ENCODE data around the gene APELA.
"Not testable (repeated sequence)": the region's sequence is repeated elsewhere in the genome, so short reads cannot be mapped to it uniquely, and the experiment has no call there.

APELA gene

GRCh38 chr4:164924670-164925238 is 47.8 kb downstream of the APELA start:
- no peak for DNase-seq (ENCODE audit: low read depth in 3 of 3)

DNA sequence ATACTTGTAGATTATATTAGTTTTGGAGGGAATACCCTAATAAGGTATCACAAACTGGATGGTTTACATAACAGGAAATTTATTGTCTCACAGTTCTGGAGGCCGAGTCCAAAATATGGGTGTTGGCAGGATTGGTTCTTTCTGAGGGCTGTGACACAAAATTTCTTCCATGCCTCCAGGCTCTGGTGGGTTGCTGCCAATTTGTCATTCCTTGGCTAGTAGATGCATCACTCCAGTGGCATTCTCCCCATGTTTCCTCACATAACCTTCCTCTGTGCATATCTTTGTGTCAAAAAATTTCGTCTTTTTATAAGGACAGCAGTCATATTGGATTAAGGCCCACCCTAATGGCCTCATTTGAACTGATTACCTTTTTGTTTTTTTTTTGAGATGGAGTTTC is 49.3 kb downstream of the APELA start:
- no peak for DNase-seq (ENCODE audit: low read depth in 3 of 3)

GRCh38 chr4:164927101-164927500 is 50.1 kb downstream of the APELA start:
- not testable (repeated sequence) for DNase-seq (ENCODE audit: low read depth in 3 of 3)

DNA sequence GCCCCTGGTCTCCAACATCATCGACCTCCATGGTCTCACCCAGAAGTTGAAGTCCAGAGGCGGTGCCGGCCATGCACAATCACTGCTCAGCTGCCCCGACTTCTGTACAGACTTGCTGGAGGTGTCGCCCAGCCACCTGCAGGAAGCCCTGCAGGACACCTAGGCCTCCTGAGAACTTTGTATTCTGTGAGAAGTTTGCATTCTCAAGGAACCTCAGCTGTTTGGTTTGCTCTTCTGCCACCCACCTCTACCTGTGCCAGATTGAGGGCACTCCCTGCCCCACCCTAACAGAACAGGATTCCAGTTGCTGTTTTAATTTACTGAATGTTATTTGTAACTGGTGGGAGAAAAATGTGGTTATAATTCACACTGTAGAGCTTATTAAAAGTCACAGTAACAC is 53.7 kb downstream of the APELA start:
- DNase-seq (ENCODE audit: low read depth in 3 of 3): no peak

DNA sequence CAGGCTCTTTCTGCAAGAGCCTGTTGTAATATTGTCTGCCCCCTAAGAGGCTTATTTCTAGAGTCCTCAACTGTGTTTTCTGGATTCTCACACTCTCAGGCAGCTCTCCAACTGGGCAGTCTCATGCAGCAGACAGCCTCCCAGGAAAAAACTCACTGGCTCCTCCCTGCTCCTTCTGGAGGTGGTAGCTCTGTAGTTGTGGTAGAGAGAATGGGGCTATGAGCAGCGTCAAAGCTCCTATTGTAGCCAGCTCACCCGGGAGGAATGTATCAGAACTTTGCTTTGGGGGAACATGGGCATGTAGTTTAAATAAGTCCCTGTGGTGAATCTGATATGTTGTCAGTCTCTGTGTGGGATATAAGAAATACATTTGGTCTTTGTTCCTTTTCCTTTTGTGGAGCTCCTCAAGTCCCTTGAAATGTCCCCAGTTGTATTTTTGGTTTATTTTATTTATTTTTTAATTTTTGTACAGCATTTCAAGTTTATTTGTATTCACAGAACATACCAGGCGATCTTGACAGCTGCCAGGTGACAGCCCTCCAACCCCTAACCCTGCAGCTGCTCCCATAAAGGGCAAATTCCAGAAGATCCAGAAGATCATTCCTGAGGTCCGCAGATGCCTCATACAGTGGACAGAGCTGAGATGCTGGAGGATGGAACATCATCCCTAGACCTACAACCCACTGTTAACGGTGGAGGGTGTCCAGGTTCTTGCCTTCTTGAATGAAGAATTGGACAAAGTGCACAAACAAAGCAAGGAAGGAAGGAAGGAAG is 54.8 kb downstream of the APELA start:
- no peak for DNase-seq (ENCODE audit: low read depth in 3 of 3)

GRCh38 chr4:164933244-164933643 is 56.3 kb downstream of the APELA start:
- DNase-seq (ENCODE audit: low read depth in 3 of 3): no peak

- no peak for DNase-seq (ENCODE audit: low read depth in 3 of 3)
Measured at GRCh38 chr4:164935363-164935762, 58.4 kb downstream of the APELA start.

GRCh38 chr4:164935865-164936606 is 59.1 kb downstream of the APELA start:
- DNase-seq (ENCODE audit: low read depth in 3 of 3): not testable (repeated sequence)

- DNase-seq (ENCODE audit: low read depth in 3 of 3): no peak
Measured at GRCh38 chr4:164937576-164938270, 60.7 kb downstream of the APELA start.

DNA sequence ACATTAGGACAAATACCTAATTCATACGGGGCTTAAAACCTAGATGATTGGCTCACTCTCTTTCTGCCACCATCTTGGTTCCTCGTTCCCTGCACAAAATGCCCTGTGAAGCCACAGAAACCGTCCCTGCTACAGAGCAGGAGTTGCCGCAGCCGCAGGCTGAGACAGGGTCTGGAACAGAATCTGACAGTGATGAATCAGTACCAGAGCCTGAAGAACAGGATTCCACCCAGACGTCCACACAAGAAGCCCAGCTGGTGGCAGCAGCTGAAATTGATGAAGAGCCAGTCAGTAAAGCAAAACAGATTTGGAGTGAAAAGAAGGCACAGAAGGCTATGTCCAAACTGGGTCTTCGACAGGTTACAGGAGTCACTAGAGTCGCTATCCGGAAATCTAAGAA is 66.2 kb downstream of the APELA start:
- DNase-seq (ENCODE audit: low read depth in 3 of 3): no peak

DNA sequence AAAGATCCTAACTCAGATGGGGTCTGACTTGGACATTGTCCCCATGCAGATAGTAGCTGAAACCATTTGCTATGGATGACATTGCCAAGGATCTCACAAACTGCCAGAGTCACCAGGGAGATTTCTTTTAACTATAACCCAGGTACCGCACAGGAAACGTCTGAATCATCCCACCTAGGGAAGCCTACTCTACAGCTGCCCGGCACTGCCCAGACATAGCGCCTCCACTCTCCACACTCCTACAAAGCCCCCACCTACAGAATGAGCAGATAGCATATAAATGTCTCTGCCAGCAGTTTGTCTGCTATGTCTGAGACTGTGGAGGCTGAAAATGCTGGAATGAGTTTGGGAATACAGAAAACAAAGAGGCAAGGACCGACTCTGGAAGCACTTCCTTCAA is 68.2 kb downstream of the APELA start:
- no peak for DNase-seq (ENCODE audit: low read depth in 3 of 3)

DNA sequence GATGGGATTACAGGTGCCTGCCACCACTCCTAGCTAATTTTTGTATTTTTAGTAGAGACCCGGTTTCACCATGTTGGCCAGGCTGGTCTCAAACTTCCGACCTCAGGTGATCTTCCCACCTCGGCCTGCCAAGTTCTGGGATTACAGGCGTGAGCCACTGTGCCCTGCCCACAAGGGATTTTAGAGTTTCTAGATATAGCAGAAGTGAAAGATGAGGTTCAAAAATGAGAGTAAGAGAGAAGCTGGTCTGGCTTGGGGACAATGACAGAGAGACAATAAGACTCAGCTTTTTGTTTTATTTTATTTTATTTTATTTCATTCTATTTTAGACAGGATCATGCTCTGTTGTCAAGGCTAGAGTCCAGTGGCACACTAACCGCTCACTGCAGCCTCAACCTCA is 69.8 kb downstream of the APELA start:
- DNase-seq (ENCODE audit: low read depth in 3 of 3): no peak

Data from stimulated activated CD4-positive, alpha-beta T cell treated with anti-CD3 and anti-CD28 coated beads, TNF-alpha, amount 100 ng/mL, for 4 hours (primary cell).